GM19035 (cell line): ENCODE results near the gene PRKAG2.

ENCODE experiments used
- ATAC-seq: cut with Tn5 transposase; IDR thresholded peaks from one replicate; pipeline ENCODE4 v1.9.1; 2021; ENCODE audit not compliant: unreplicated experiment

The PRKAG2 gene

GRCh38 chr7:151732292-151732691, 144.6 kb downstream of the PRKAG2 start:
- ATAC-seq, result no peak

GRCh38 chr7:151731022-151731441, 145.9 kb downstream of the PRKAG2 start:
- ATAC-seq, result no peak

DNA sequence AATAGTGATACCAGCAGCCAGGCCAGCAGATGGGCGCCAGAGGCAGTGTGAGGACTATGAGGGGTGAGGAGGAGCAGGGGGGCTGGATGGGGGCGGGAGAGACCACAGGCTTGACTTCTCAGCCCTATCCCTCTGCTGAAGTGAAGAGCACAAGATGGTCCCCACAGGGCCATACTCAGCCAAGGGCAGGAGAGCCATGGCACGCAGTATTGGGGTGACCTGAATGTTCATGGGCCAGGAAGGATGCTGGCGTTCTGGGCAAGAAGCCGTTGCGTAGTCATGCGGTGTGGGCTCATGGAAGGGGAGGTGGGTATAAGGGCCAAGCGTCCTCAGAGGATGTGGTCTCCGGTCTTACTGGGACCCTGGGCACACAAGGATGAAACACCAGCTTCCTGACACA, 146.3 kb downstream of the PRKAG2 start:
- no peak for ATAC-seq

DNA sequence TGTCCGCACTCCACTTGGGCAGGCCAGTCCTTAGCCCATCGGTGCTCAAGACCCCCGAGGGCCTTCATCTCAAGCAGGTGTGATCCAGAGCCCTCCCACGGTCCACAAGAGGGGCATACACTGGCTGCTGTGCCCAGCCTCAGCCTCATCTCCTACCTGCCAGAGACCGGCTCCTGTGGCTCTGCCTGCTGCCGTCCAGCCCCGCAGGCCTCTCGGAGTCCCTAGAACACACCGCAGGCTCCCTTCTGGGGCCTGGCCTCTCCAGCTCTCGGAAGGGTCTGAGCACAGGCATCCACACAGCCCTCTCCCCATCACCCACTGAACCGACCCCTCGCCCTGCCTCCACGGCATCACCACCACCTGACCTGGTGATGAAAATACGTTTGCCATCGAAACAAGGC, 147.4 kb downstream of the PRKAG2 start:
- ATAC-seq, result no peak

DNA sequence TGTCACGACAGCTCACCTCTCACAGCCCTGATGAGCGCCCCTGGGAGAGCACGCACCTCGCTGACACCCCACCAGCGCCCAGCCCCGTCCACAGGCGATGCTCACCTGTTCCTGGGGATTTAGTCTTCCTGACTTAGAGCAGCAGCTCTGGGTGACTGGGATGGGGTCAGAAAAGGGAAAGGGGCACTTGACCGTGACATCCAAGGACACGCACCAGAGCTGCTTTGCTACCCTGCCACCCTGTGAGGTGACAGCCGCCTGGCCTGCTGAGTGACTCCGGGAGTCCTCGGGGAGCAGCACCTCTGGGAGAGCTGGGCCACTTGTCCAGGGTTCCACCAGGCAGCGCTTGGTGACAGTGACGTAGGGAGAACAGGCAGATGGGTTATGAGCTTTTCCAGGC, 148.2 kb downstream of the PRKAG2 start:
- ATAC-seq, result no peak

DNA sequence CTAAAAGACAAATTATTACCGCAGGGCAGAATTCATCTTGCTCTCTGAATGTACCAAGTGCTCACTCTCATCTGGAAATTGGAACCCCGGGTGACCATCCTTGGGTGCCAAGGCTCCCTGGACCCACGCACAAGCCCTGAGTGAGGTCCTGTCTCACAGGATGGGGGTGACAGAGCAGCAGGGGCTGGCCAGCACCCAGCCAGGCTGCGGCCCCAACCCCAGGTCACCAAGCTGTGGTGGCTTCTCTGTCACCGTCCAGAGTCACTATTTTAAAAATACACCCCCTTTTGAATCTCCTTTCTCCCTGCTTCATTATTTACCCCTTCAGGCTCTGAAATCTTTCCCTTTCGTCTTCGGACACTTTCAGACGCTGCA, 148.6 kb downstream of the PRKAG2 start:
- ATAC-seq, result no peak

GRCh38 chr7:151727579-151728285, 149.2 kb downstream of the PRKAG2 start:
- ATAC-seq, result peak; percentile 72

DNA sequence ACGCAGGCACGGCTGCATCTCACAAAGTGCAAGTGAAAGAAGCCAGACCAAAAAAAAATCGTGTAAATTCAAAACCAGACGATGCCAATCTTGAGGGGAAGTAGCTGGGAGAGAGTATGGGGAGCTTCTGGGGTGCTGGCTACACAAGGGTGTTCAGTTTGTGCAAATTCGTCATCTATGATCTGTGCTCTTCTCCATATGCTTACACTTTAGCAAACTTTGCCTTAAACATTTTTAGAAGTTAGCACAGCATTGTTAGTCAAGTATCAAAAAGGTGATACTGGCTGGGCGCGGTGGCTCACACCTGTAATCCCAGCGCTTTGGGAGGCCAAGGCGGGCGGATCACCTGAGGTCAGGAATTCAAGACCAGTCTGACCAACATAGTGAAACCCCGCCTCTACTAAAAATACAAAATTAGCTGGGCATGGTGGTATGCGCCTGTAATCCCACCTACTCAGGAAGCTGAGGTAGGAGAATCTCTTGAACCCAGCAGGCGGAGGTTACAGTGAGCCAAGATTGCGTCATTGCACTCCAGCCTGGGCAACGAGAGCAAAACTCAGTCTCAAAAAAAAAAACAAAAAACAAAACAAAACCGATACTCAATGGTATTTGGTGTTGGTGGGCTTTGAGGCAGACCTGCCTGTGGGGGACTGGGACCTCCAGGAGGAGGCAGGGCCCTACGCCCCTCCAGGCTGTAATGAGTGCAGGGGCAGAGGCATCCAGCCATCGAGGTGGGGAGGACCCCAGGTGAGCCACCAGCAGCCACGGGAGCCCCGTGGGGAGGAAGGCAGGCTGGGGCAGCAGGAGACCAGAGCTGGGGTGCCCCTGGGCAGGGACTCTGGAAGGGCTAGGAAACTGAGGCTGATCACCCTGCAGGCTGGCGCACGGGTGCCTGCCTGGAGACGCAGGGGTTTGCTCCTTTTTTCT, 150.0 kb downstream of the PRKAG2 start:
- ATAC-seq, result no peak

GRCh38 chr7:151725844-151726651, 150.9 kb downstream of the PRKAG2 start:
- ATAC-seq, result no peak

- no peak for ATAC-seq
Measured at GRCh38 chr7:151724920-151725584, 151.9 kb downstream of the PRKAG2 start.

- ATAC-seq, result no peak
Measured at GRCh38 chr7:151724250-151724915, 152.5 kb downstream of the PRKAG2 start.

DNA sequence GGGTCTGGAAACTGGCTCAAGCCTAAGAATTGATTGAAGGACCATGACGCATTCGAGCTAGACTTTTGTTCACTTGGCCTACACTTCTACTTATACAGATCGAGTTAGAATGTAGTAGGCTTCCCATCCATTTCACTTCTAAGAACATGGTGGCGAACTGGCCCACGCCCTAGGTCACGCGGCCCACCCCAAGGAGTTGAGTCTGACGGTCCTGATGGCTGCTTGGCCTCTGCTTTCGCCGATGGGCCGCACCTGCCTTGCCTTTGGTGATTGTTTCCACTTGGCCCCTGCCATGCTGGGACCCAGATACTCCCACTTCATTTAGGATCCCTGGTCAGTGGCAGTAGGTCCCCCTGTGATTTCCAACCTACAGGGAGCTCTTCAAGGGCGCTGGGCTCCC, 153.6 kb downstream of the PRKAG2 start:
- no peak for ATAC-seq

DNA sequence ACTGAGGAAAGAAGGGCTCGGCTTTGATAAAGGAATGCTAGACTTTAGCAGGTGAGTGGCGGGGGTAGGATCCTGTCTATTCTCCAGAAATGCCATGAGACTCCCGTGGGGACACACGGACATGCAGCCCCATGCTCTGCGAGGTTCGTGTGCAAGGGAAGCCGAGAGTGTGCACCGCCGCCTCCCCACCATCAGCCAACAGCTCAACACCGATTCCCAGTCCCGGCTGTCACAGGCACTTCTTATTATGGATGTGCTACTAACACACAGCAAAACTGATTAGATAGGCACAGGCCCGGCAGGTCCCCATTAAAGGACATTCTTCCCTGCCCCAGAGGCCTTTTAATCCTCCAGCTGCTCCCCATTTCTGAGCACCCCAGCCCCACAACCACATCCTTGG, 154.4 kb downstream of the PRKAG2 start:
- ATAC-seq, result no peak

DNA sequence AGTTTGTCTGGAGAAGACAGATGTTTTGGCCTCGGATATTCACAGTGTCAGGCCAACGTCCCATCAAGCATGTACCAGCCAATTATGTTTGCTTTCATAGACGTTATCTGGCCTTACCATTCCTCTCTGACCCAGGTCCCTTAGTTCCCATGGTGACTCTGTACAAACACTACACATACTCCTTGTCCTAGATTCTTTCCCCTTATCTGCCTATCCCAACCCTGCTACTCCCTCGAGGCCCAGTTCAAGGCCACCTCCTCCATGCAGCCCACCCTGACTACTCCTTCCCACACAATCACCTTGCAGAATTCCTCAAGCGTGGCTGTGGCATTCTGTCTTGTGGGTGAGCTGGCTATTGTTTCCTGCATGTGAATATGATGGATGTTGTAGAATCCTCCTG, 155.2 kb downstream of the PRKAG2 start:
- ATAC-seq, result no peak

GRCh38 chr7:151721236-151721635, 155.7 kb downstream of the PRKAG2 start:
- no peak for ATAC-seq

- ATAC-seq, result no peak
Measured at GRCh38 chr7:151720280-151720679, 156.6 kb downstream of the PRKAG2 start.

GRCh38 chr7:151719897-151720242, 157.0 kb downstream of the PRKAG2 start:
- ATAC-seq, result no peak

DNA sequence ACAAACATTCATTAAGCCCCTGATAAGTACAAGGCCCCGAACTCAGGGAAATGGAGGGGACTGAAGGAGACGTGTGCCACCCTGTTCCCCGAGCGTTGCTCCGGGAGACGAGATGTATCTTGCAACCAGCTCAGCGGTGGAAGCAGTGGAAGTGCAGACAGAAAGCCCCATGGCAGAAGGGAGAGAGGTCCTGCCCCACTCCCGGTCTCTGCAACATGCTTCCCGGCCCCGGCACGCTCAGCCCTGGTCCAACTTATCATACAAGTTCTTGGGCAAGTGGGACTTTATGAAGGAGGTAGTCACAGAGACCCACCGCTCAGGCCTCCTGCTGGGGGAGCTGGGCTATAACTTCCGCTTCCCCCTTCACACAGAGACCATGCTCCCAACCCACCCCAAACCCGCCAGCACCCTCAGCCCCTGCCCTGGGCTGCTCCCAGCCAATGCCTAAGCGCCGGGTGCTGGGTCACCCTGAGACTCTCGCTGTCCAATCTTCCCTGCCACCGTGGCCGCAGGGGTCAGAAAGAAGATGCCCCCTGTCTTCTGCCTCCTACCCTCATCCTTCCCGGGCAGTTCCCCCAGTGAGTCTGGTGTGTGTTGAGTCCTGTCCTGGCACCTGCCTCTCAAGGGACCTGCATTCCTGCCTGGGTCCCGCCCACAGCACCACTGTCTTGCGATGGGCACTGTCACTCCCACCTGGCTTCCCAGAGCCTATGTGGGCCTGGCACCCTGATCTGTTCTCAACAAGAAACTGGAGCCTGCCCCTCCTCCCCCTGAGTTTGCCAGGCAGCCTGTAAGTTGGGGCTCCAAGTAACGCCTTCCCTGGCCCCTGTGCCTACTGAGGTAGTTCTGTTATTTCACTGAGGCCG, 157.7 kb downstream of the PRKAG2 start:
- no peak for ATAC-seq

- ATAC-seq, result no peak
Measured at GRCh38 chr7:151717918-151718317, 159.0 kb downstream of the PRKAG2 start.

DNA sequence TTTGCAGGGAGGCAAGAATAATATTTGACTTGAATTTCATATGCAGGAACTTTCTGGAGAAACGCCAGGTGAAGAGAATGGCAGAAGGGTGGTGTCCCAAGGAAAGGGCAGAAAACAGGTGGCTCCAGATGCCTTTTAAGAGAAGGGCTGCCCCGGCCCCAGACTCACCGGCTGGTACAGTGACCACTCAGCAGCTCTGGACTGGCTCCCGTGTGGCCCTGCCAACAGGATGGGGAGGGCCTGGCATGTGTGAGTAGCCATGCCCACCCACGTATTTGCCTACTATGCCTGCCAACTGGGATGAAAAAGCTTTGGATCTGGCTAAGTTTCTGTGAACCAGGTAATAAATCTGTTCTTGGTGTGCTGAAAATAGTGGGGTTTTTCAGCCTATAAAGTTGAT, 159.5 kb downstream of the PRKAG2 start:
- no peak for ATAC-seq
